KMS-11 (cell line): Measurements from ENCODE around the gene MC2R.

Source experiments
- H2AFZ ChIP-seq: fragments of 200-600 bp; sonication (generic); 2 replicates; pipeline ENCODE4 v1.6.1; 2016; ENCODE audit warnings: antibody characterized with exemption, mixed run types, low read depth
- H3K27ac ChIP-seq: fragments of 200-600 bp; sonication (generic); 2 replicates; pipeline ENCODE4 v1.6.1; 2016; ENCODE audit warnings: mild to moderate bottlenecking, mixed run types
- H3K27me3 ChIP-seq: fragments of 200-600 bp; sonication (generic); 2 replicates; pipeline ENCODE4 v1.6.1; 2017; ENCODE audit warnings: mild to moderate bottlenecking, low read depth, mixed run types, moderate library complexity; ENCODE audit not compliant: insufficient read depth
- H3K36me3 ChIP-seq: fragments of 200-600 bp; sonication (generic); 2 replicates; pipeline ENCODE4 v1.6.1; 2017; ENCODE audit warnings: mild to moderate bottlenecking, mixed run types; ENCODE audit not compliant: insufficient read depth
- H3K4me1 ChIP-seq: fragments of 200-600 bp; sonication (generic); 2 replicates; pipeline ENCODE4 v1.6.1; 2016; ENCODE audit warnings: mild to moderate bottlenecking, low read depth, mixed run types; ENCODE audit not compliant: poor library complexity, severe bottlenecking
- H3K4me2 ChIP-seq: fragments of 200-600 bp; sonication (generic); 2 replicates; pipeline ENCODE4 v1.7.0; 2016; ENCODE audit warnings: mild to moderate bottlenecking, mixed run types
- H3K4me3 ChIP-seq: fragments of 200-600 bp; sonication (generic); IDR thresholded peaks from 2 replicates; pipeline ENCODE4 v1.6.1; 2017; ENCODE audit warnings: low read depth, low read length, mixed read lengths; ENCODE audit not compliant: insufficient read depth
- H3K79me2 ChIP-seq: fragments of 200-600 bp; sonication (generic); 2 replicates; pipeline ENCODE4 v1.6.1; 2016; ENCODE audit warnings: low read depth, mixed run types; ENCODE audit not compliant: insufficient read depth
- H3K9ac ChIP-seq: fragments of 200-600 bp; sonication (generic); 2 replicates; pipeline ENCODE4 v1.6.1; 2016; ENCODE audit warnings: mild to moderate bottlenecking, mixed run types
- H4K20me1 ChIP-seq: fragments of 200-600 bp; sonication (generic); 2 replicates; pipeline ENCODE4 v1.6.1; 2016; ENCODE audit warnings: mild to moderate bottlenecking, mixed run types; ENCODE audit not compliant: insufficient read depth
- TF ChIP-seq, protein P1 (sequence below): fragments of 200-600 bp; sonication (generic); conservative IDR thresholded peaks from 2 replicates; pipeline ENCODE4 v1.6.1; 2017; ENCODE audit warnings: low read depth, mild to moderate bottlenecking, antibody characterized with exemption, low read length, moderate library complexity, mixed read lengths

MC2R gene

DNA sequence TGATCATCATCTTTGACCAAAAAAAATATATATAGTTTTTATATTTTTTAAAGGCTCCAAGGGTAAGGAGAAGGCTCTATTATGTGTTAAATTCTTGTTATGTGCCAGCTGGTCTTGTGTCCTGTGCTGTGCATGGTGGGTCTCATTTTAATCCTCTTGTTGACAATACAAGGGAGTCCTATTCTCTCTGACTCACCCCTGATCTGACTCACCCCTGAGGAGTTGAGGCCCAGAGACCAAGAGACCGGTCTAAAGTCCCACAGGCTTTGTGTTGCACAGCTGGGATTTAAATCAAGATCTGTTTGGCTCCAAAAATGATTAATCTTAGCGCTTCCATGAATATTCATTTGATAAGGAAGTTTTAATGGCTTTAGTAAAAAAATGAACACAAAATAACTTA is 25.7 kb downstream of the MC2R start:
- H3K4me2 ChIP-seq, result no peak overlapping the region
- H4K20me1 ChIP-seq, result no peaks in the 10 kb centered on the region
- H2AFZ ChIP-seq, result no peak overlapping the region
- no peak overlapping the region for H3K4me3 ChIP-seq
- no peak overlapping the region for H3K9ac ChIP-seq
- TF ChIP-seq, protein P1, sequence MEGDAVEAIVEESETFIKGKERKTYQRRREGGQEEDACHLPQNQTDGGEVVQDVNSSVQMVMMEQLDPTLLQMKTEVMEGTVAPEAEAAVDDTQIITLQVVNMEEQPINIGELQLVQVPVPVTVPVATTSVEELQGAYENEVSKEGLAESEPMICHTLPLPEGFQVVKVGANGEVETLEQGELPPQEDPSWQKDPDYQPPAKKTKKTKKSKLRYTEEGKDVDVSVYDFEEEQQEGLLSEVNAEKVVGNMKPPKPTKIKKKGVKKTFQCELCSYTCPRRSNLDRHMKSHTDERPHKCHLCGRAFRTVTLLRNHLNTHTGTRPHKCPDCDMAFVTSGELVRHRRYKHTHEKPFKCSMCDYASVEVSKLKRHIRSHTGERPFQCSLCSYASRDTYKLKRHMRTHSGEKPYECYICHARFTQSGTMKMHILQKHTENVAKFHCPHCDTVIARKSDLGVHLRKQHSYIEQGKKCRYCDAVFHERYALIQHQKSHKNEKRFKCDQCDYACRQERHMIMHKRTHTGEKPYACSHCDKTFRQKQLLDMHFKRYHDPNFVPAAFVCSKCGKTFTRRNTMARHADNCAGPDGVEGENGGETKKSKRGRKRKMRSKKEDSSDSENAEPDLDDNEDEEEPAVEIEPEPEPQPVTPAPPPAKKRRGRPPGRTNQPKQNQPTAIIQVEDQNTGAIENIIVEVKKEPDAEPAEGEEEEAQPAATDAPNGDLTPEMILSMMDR, result no peak
- no peaks in the 10 kb centered on the region for H3K79me2 ChIP-seq
- no peaks in the 10 kb centered on the region for H3K27me3 ChIP-seq
- H3K27ac ChIP-seq, result no peak overlapping the region
- no peaks in the 10 kb centered on the region for H3K36me3 ChIP-seq
- H3K4me1 ChIP-seq, result no peaks in the 10 kb centered on the region

DNA sequence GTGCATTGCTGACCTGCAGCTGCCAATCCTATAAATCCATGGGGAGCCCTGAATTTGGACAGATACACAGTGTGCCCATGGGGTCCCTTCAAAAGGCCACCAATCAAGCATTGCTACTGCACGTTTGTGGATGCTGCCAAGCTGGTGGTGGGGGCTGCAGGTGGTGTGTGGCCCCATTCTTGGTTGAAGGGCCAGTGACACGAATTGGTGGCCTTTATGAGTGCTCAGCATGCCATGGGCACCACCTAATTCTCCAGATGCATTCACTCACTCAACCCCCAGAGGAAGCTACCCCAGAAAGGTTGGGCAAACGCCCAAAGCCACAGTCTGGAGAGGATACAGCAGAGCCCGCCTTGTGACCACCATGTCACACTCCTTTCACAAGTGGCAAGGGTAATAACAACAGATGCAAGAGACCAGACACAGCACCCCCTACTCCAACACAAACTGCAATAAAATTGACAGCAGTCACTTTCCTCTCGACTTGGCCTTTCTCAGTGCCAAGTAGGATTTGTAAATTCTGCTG is 27.1 kb downstream of the MC2R start:
- Histone ChIP-seq H3K4me3 (no peak overlapping the region), H3K27me3 (no peaks in the 10 kb centered on the region), H3K9ac (no peak overlapping the region), H4K20me1 (no peaks in the 10 kb centered on the region), H3K79me2 (no peaks in the 10 kb centered on the region), H3K36me3 (no peaks in the 10 kb centered on the region), H3K27ac (no peak overlapping the region), H3K4me2 (no peak overlapping the region), H3K4me1 (no peaks in the 10 kb centered on the region), H2AFZ (no peak overlapping the region)
- TF ChIP-seq, protein P1, result no peak

DNA sequence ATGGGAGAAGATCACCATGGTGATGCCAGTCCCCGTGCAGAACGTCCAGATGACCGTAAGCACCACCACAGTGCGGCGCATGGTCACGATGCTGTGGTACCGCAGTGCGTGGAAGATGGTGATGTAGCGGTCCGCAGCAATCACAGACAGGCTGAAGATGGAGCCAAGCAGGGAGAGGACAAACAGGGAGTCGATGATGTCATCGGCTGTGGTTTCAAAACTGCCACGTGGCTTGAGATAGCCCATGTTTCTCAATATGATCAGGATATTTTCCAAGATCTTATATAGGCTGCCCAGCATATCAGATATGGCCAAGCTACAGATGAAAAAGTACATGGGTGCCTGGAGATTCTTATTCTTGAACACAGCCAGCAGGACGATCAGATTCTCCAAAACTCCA is 30.3 kb downstream of the MC2R start:
- H3K4me3 ChIP-seq, result no peak overlapping the region
- TF ChIP-seq, protein P1, result no peak
- no peak overlapping the region for H3K27ac ChIP-seq
- no peak overlapping the region for H2AFZ ChIP-seq
- H4K20me1 ChIP-seq, result no peaks in the 10 kb centered on the region
- no peaks in the 10 kb centered on the region for H3K4me1 ChIP-seq
- H3K27me3 ChIP-seq, result no peaks in the 10 kb centered on the region
- no peak overlapping the region for H3K4me2 ChIP-seq
- no peak overlapping the region for H3K9ac ChIP-seq
- no peaks in the 10 kb centered on the region for H3K79me2 ChIP-seq
- H3K36me3 ChIP-seq, result no peaks in the 10 kb centered on the region

DNA sequence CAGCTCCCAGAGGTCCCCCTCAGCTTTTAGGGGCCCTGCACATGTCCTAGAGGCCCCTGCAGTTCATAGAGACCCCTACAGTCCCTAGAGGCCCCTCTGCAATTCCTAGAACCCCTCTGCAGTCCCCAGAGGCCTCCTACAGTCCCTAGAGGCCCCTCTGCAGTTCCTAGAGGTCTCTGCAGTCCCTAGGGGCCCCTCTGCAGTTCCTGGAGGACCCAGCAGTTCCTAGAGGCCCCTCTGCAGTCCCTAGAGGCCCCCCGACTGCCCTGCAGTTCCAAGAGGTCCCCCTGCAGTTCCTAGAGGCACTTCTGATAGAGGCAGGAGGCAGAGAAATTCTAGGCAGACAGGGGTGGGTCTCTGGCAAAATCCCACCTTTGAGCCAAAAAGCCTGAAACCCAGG is 35.4 kb downstream of the MC2R start:
- Histone ChIP-seq H3K4me2 (no peak overlapping the region), H3K79me2 (no peaks in the 10 kb centered on the region), H2AFZ (no peak overlapping the region), H3K27me3 (no peaks in the 10 kb centered on the region), H4K20me1 (no peaks in the 10 kb centered on the region), H3K4me3 (no peak overlapping the region), H3K36me3 (no peaks in the 10 kb centered on the region), H3K4me1 (no peaks in the 10 kb centered on the region), H3K9ac (no peak overlapping the region), H3K27ac (no peak overlapping the region)
- TF ChIP-seq, protein P1, result no peak

DNA sequence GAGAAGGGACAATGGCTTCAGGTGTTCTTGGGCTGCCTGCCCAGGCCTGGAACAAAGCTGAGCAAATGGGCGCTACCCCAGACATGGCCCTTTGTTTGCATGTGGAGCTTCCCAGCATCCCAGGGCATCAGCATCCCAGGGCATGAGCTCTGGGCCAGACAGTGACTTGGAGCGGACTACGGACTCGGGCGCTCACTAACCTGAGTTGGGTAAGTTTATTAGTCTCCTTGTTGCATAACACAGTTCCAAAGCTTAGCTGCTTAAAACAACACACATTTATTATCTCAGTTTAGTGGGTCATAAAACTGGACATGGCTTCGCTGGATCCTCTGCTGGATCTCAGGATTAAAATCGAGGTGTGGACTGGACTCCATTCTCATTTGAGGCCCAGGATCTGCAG is 35.8 kb downstream of the MC2R start:
- TF ChIP-seq, protein P1, result no peak
- H4K20me1 ChIP-seq, result no peaks in the 10 kb centered on the region

More for the DNA sequence above, 35.8 kb downstream of the MC2R start:
- no peak overlapping the region for H2AFZ ChIP-seq
- H3K27ac ChIP-seq, result no peak overlapping the region
- no peak overlapping the region for H3K4me2 ChIP-seq
- H3K9ac ChIP-seq, result no peak overlapping the region
- no peaks in the 10 kb centered on the region for H3K79me2 ChIP-seq
- H3K4me1 ChIP-seq, result no peaks in the 10 kb centered on the region
- no peaks in the 10 kb centered on the region for H3K27me3 ChIP-seq
- H3K36me3 ChIP-seq, result no peaks in the 10 kb centered on the region
- no peak overlapping the region for H3K4me3 ChIP-seq
